Activated CD4-positive, alpha-beta T cell treated with anti-CD3 and anti-CD28 coated beads, Interleukin-2, amount 10 ng/mL, durations not matched to agents 24 days and 14 days (primary cell): ENCODE measurements around the gene PIGU. TPM values are rescaled to one million over a fixed set of nuclear protein-coding genes. Genes with fewer than 3 reads are reported as not detected.

Experiments used
- DNase-seq: peaks from one replicate; pipeline ENCODE4 v3.0.0; 2022
- H3K27ac Mint-ChIP-seq: one replicate; pipeline ENCODE4 v1.8.0; 2022; ENCODE audit warnings: mild to moderate bottlenecking, mixed read lengths
- H3K27me3 Mint-ChIP-seq: one replicate; pipeline ENCODE4 v1.8.0; 2022; ENCODE audit warnings: mixed read lengths
- H3K36me3 Mint-ChIP-seq: one replicate; pipeline ENCODE4 v1.8.0; 2022; ENCODE audit warnings: low read depth, mild to moderate bottlenecking, mixed read lengths
- H3K4me1 Mint-ChIP-seq: one replicate; pipeline ENCODE4 v1.8.0; 2021; ENCODE audit warnings: mixed read lengths
- H3K4me3 Mint-ChIP-seq: one replicate; pipeline ENCODE4 v1.8.0; 2022; ENCODE audit warnings: mild to moderate bottlenecking, moderate library complexity, mixed read lengths
- H3K9me3 Mint-ChIP-seq: one replicate; pipeline ENCODE4 v1.8.0; 2021; ENCODE audit warnings: mixed read lengths
- intact Hi-C: fragments of 100-400 bp; cut with micrococcal nuclease; formaldehyde crosslinking; loops from one replicate; pipeline ENCODE4 v1.15.1; 2023
- total RNA-seq: library from RNA; stranded (reverse); gene quantifications from 2 replicates; pipeline ENCODE4 v1.2.3, GENCODE V29; 2022

The PIGU gene
- total RNA-seq, 1 donor from 2014 or later, result 27.1 TPM

GRCh38 chr20:34536798-34537394 is 140.0 kb downstream of the PIGU start:
- intact Hi-C loops, result loop anchor here (5.0 kb wide), 1 partner anchor 225 kb away; no protein-coding TSS in a partner anchor
- H3K4me1 Mint-ChIP-seq, result peaks cover 14% of the 10 kb centered on the region
- H3K27ac Mint-ChIP-seq, result no peak overlapping the region
- H3K4me3 Mint-ChIP-seq, result no peak overlapping the region
- H3K27me3 Mint-ChIP-seq, result no peaks in the 10 kb centered on the region
- peaks cover 44% of the 10 kb centered on the region for H3K36me3 Mint-ChIP-seq
- no peaks in the 10 kb centered on the region for H3K9me3 Mint-ChIP-seq
- peak; percentile 78 for DNase-seq

- Mint-ChIP-seq H3K9me3 (no peaks in the 10 kb centered on the region), H3K27ac (peak overlapping the region; percentile 42), H3K4me1 (peaks cover 6% of the 10 kb centered on the region), H3K36me3 (peaks cover 40% of the 10 kb centered on the region), H3K4me3 (no peak overlapping the region), H3K27me3 (no peaks in the 10 kb centered on the region)
- intact Hi-C loops, result loop anchor here (5.0 kb wide), 1 partner anchor 224 kb away; no protein-coding TSS in a partner anchor
- DNase-seq, result no peak
Observed at GRCh38 chr20:34535857-34536256, 141.0 kb downstream of the PIGU start.

GRCh38 chr20:34535301-34535840 is 141.5 kb downstream of the PIGU start:
- no peaks in the 10 kb centered on the region for H3K27me3 Mint-ChIP-seq
- intact Hi-C loops, result loop anchor here (5.0 kb wide), 1 partner anchor 223 kb away; no protein-coding TSS in a partner anchor
- H3K9me3 Mint-ChIP-seq, result no peaks in the 10 kb centered on the region
- no peak overlapping the region for H3K4me3 Mint-ChIP-seq
- peaks cover 38% of the 10 kb centered on the region for H3K36me3 Mint-ChIP-seq
- DNase-seq, result no peak
- peaks cover 6% of the 10 kb centered on the region for H3K4me1 Mint-ChIP-seq
- peak overlapping the region; percentile 42 for H3K27ac Mint-ChIP-seq

GRCh38 chr20:34534391-34535165 is 142.3 kb downstream of the PIGU start:
- no peak for DNase-seq
- Mint-ChIP-seq H3K9me3 (no peaks in the 10 kb centered on the region), H3K4me1 (peaks cover 6% of the 10 kb centered on the region), H3K4me3 (no peak overlapping the region), H3K36me3 (peaks cover 36% of the 10 kb centered on the region), H3K27ac (no peak overlapping the region), H3K27me3 (no peaks in the 10 kb centered on the region)
- intact Hi-C loops, result loop anchor here (5.0 kb wide), 1 partner anchor 222 kb away; no protein-coding TSS in a partner anchor

- Mint-ChIP-seq H3K4me3 (no peak overlapping the region), H3K27me3 (no peaks in the 10 kb centered on the region), H3K9me3 (no peaks in the 10 kb centered on the region), H3K27ac (no peak overlapping the region), H3K36me3 (peaks cover 42% of the 10 kb centered on the region), H3K4me1 (peaks cover 2% of the 10 kb centered on the region)
- intact Hi-C loops, result no loop called here
- no peak for DNase-seq
Observed at GRCh38 chr20:34532756-34533155, 144.1 kb downstream of the PIGU start.

- H3K27me3 Mint-ChIP-seq, result no peaks in the 10 kb centered on the region
- H3K36me3 Mint-ChIP-seq, result peaks cover 45% of the 10 kb centered on the region
- DNase-seq, result no peak
- peaks cover 2% of the 10 kb centered on the region for H3K4me1 Mint-ChIP-seq
- no peak overlapping the region for H3K27ac Mint-ChIP-seq
- no peaks in the 10 kb centered on the region for H3K9me3 Mint-ChIP-seq
- intact Hi-C loops, result no loop called here
- H3K4me3 Mint-ChIP-seq, result no peak overlapping the region
Observed at GRCh38 chr20:34532320-34532719, 144.6 kb downstream of the PIGU start.

GRCh38 chr20:34531608-34532265 is 145.2 kb downstream of the PIGU start:
- no peak overlapping the region for H3K27ac Mint-ChIP-seq
- H3K9me3 Mint-ChIP-seq, result no peaks in the 10 kb centered on the region
- no peak for DNase-seq
- peaks cover 2% of the 10 kb centered on the region for H3K4me1 Mint-ChIP-seq
- H3K4me3 Mint-ChIP-seq, result no peak overlapping the region
- intact Hi-C loops, result no loop called here
- H3K27me3 Mint-ChIP-seq, result no peaks in the 10 kb centered on the region
- H3K36me3 Mint-ChIP-seq, result peaks cover 46% of the 10 kb centered on the region

- DNase-seq, result no peak
- no peaks in the 10 kb centered on the region for H3K27me3 Mint-ChIP-seq
- no peak overlapping the region for H3K27ac Mint-ChIP-seq
- no peaks in the 10 kb centered on the region for H3K9me3 Mint-ChIP-seq
- H3K4me3 Mint-ChIP-seq, result no peak overlapping the region
- H3K4me1 Mint-ChIP-seq, result peaks cover 4% of the 10 kb centered on the region
- intact Hi-C loops, result no loop called here
- H3K36me3 Mint-ChIP-seq, result peaks cover 48% of the 10 kb centered on the region
Observed at GRCh38 chr20:34530342-34530741, 146.6 kb downstream of the PIGU start.

- no peak for DNase-seq
- intact Hi-C loops, result no loop called here
- H3K4me1 Mint-ChIP-seq, result peaks cover 6% of the 10 kb centered on the region
- H3K36me3 Mint-ChIP-seq, result peaks cover 44% of the 10 kb centered on the region
- no peak overlapping the region for H3K4me3 Mint-ChIP-seq
- H3K9me3 Mint-ChIP-seq, result no peaks in the 10 kb centered on the region
- H3K27me3 Mint-ChIP-seq, result no peaks in the 10 kb centered on the region
- H3K27ac Mint-ChIP-seq, result no peak overlapping the region
Observed at GRCh38 chr20:34529742-34530141, 147.2 kb downstream of the PIGU start.

GRCh38 chr20:34528921-34529297 is 148.0 kb downstream of the PIGU start:
- Mint-ChIP-seq H3K9me3 (no peaks in the 10 kb centered on the region), H3K4me3 (no peak overlapping the region), H3K27me3 (no peaks in the 10 kb centered on the region), H3K27ac (no peak overlapping the region), H3K36me3 (peaks cover 36% of the 10 kb centered on the region), H3K4me1 (peaks cover 7% of the 10 kb centered on the region)
- intact Hi-C loops, result no loop called here
- DNase-seq, result no peak

- H3K36me3 Mint-ChIP-seq, result peaks cover 42% of the 10 kb centered on the region
- no peak overlapping the region for H3K27ac Mint-ChIP-seq
- no peak overlapping the region for H3K4me3 Mint-ChIP-seq
- DNase-seq, result no peak
- intact Hi-C loops, result no loop called here
- H3K4me1 Mint-ChIP-seq, result peaks cover 18% of the 10 kb centered on the region
- no peaks in the 10 kb centered on the region for H3K27me3 Mint-ChIP-seq
- no peaks in the 10 kb centered on the region for H3K9me3 Mint-ChIP-seq
Observed at GRCh38 chr20:34527016-34527415, 149.9 kb downstream of the PIGU start.

- Mint-ChIP-seq H3K4me1 (peaks cover 20% of the 10 kb centered on the region), H3K9me3 (no peaks in the 10 kb centered on the region), H3K36me3 (peaks cover 41% of the 10 kb centered on the region), H3K27me3 (no peaks in the 10 kb centered on the region), H3K27ac (no peak overlapping the region), H3K4me3 (no peak overlapping the region)
- no peak for DNase-seq
- intact Hi-C loops, result no loop called here
Observed at GRCh38 chr20:34526466-34526865, 150.4 kb downstream of the PIGU start.

- Mint-ChIP-seq H3K9me3 (no peaks in the 10 kb centered on the region), H3K27me3 (no peaks in the 10 kb centered on the region), H3K36me3 (peaks cover 41% of the 10 kb centered on the region), H3K4me3 (no peak overlapping the region), H3K27ac (no peak overlapping the region), H3K4me1 (peaks cover 20% of the 10 kb centered on the region)
- intact Hi-C loops, result no loop called here
- DNase-seq, result no peak
Observed at GRCh38 chr20:34525709-34526416, 151.0 kb downstream of the PIGU start.
